Lower leg skin (tissue), 4 donors: ENCODE results near the gene KANTR. TPM values are rescaled to one million over a fixed set of nuclear protein-coding genes. Genes with fewer than 3 reads are reported as not detected.

Source experiments
- DNase-seq, 2 donors: peaks; one replicate each; pipeline ENCODE4 v3.0.0-alpha.2; 2019; ENCODE audit warnings: low spot score in 2 of 2
- H3K4me3 ChIP-seq: fragments of 200-600 bp; sonication (generic); 2 replicates; pipeline ENCODE4 v1.5.1; 2017; ENCODE audit warnings: mild to moderate bottlenecking, low read depth; ENCODE audit not compliant: poor library complexity, severe bottlenecking
- CTCF ChIP-seq, 3 donors: fragments of 450-650 bp; IDR thresholded peaks; one replicate each; pipeline ENCODE4 v1.5.1; 2016; ENCODE audit warnings: antibody characterized with exemption in 3 of 3, mild to moderate bottlenecking in 3 of 3, moderate library complexity in 2 of 3
- POLR2A ChIP-seq, 2 donors: fragments of 450-650 bp; IDR thresholded peaks; one replicate each; pipeline ENCODE4 v1.6.1; 2016 to 2017; ENCODE audit warnings: antibody characterized with exemption in 2 of 2, mild to moderate bottlenecking in 1 of 2, moderate library complexity in 1 of 2
- WGBS, 2 donors: methylation state at CpG; one replicate each; pipeline ENCODE4 v1.1.5; 2018; 5-methylcytosine and 5-hydroxymethylcytosine counted together
- intact Hi-C: fragments of 100-400 bp; cut with DNase I; formaldehyde crosslinking; loops from one replicate; pipeline ENCODE4 v1.15.0; 2023; ENCODE audit warnings: low total_unique reads
- total RNA-seq, 4 donors: library from RNA; depleted of rRNA; stranded (reverse); fragments of >200 nt; gene quantifications; one replicate each; pipeline ENCODE4 v1.1.0, GENCODE V29; 2016

KANTR gene
- total RNA-seq, 4 donors from 2014 or later: 12.5 to 28.1 (median 21.8) TPM

- intact Hi-C loops: no loop called here
- 89 to 100% methylated on average over 5 of the region's 6 CpGs for WGBS, 2 donors
- TF ChIP-seq CTCF (IDR thresholded peaks at IDR 0.05) (no peak), POLR2A (IDR thresholded peaks at IDR 0.05) (no peak)
- no peak overlapping the region for H3K4me3 ChIP-seq
- DNase-seq: no peak
Measured at GRCh38 chrX:53114864-53115549, 21.1 kb downstream of the KANTR start.

- no peak overlapping the region for H3K4me3 ChIP-seq
- no peak for DNase-seq
- intact Hi-C loops: no loop called here
- TF ChIP-seq CTCF (IDR thresholded peaks at IDR 0.05): no peak
- 71 to 88% methylated on average over 2 of the region's 2 CpGs for WGBS, 2 donors
Measured at GRCh38 chrX:53115550-53115874, 21.6 kb downstream of the KANTR start.

GRCh38 chrX:53116101-53116500 is 22.2 kb downstream of the KANTR start:
- 51 to 54% methylated on average over 3 of the region's 3 CpGs for WGBS, 2 donors
- DNase-seq: no peak
- intact Hi-C loops: no loop called here
- H3K4me3 ChIP-seq: no peak overlapping the region
- TF ChIP-seq CTCF (IDR thresholded peaks at IDR 0.05) (no peak), POLR2A (IDR thresholded peaks at IDR 0.05) (no peak)

- DNase-seq: no peak
- no peak overlapping the region for H3K4me3 ChIP-seq
- intact Hi-C loops: no loop called here
- WGBS, 2 donors: 33 to 43% methylated on average over 1 of the region's 1 CpG
- no peak for TF ChIP-seq POLR2A (IDR thresholded peaks at IDR 0.05)
- no peak for TF ChIP-seq CTCF (IDR thresholded peaks at IDR 0.05)
Measured at GRCh38 chrX:53122013-53122412, 28.1 kb downstream of the KANTR start.

- TF ChIP-seq POLR2A (IDR thresholded peaks at IDR 0.05) (no peak), CTCF (IDR thresholded peaks at IDR 0.05) (no peak)
- intact Hi-C loops: no loop called here
- no peak overlapping the region for H3K4me3 ChIP-seq
- no peak for DNase-seq
Measured at GRCh38 chrX:53125506-53125905, 31.6 kb downstream of the KANTR start.

- no peak overlapping the region for H3K4me3 ChIP-seq
- DNase-seq: no peak
- WGBS, 2 donors: 87 to 100% methylated on average over 2 of the region's 2 CpGs
- no peak for TF ChIP-seq CTCF (IDR thresholded peaks at IDR 0.05)
- TF ChIP-seq POLR2A (IDR thresholded peaks at IDR 0.05): no peak
- intact Hi-C loops: no loop called here
Measured at GRCh38 chrX:53126377-53126776, 32.4 kb downstream of the KANTR start.
